Measurements from ENCODE around the gene HRCT1.

Gene HRCT1

GRCh38 chr9:35945341-35946018, 39.5 kb downstream of the HRCT1 start:
- FAIRE-seq, result peak; percentile 80

- FAIRE-seq, result no peak
Observed at GRCh38 chr9:35948451-35948850, 42.4 kb downstream of the HRCT1 start.

GRCh38 chr9:35948901-35949318, 42.9 kb downstream of the HRCT1 start:
- FAIRE-seq, result no peak

- no peak for FAIRE-seq
Observed at GRCh38 chr9:35951736-35952135, 45.7 kb downstream of the HRCT1 start.

GRCh38 chr9:35952526-35953191, 46.7 kb downstream of the HRCT1 start:
- no peak for FAIRE-seq

GRCh38 chr9:35954942-35955546, 49.0 kb downstream of the HRCT1 start:
- peak; percentile 97 for FAIRE-seq

- FAIRE-seq, result no peak
Observed at GRCh38 chr9:35956651-35957050, 50.6 kb downstream of the HRCT1 start.

All from A204.1 (cell line).